Nucleus accumbens (tissue), 56 donors: ENCODE data around the gene CACNA1B.

Experiments used
- DNase-seq, 56 donors: peaks; one replicate each; lab custom pipeline; 2025; lab: John Stamatoyannopoulos, UW

Gene CACNA1B

GRCh38 chr9:138023394-138024124, 146.0 kb downstream of the CACNA1B start:
- DNase-seq: peak in 5 of 56 donors; percentile 26 to 40 (median 28)

- no peak for DNase-seq
Measured at GRCh38 chr9:138024131-138024530, 146.5 kb downstream of the CACNA1B start.

- DNase-seq: no peak
Measured at GRCh38 chr9:138024831-138025291, 147.3 kb downstream of the CACNA1B start.

DNA sequence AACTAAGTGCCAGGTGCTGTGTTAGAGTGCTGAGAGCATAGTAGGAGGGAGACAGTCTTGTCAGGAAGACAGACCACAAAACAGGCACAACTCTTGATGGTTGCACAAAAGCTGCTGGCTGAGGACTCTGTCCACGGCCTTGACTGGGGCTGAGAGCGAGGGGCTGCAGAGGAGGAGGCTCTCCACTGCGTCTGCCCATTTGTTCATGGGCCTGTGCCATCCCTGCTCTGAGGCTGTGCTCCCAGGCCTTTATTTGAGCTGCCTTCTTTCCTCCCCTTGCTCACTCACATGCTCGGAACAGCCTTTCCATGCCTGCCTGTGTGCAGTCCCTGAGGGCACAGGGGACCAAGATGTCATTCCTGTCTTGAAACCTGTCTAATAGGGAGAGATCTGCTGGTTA, 147.8 kb downstream of the CACNA1B start:
- no peak for DNase-seq

GRCh38 chr9:138025908-138026307, 148.3 kb downstream of the CACNA1B start:
- no peak for DNase-seq

DNA sequence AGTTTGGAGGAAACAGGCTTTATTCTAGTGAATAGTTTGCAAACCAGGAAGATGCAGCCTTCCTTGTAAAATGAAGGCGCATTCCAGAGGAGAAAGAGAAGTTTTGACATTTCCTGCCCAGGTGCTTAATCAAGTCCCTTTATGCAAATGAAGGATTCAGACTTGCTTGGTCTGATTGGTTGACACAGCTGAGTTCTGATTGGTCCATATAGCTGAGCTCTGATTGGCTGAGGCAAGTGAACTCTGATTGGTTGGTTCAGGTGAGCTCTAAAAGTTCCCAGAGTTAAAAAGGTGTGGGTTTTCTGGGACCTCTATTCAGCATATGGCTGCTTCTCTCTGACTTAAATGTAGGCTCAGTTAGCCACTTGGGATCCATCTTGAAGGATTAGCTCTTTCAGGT, 151.0 kb downstream of the CACNA1B start:
- DNase-seq: no peak

DNA sequence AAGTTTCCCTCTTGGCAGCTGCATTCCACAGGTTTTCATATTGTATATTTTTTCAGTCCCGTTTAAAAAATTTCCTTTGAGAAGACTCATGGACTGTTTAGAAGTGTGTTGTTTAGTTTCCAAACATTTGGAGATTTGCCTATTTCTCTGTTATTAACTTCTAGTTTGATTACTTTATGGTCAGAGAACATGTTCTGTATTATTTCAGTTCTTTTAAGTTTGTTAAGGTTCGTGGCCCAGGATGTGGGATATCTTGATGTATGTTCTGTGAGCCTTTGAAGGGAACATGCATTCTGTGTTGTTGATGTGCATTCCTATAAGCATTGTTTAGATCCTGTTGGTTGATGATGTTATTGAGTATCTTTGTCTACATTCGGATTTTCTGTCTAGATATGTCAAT, 153.6 kb downstream of the CACNA1B start:
- no peak for DNase-seq

DNA sequence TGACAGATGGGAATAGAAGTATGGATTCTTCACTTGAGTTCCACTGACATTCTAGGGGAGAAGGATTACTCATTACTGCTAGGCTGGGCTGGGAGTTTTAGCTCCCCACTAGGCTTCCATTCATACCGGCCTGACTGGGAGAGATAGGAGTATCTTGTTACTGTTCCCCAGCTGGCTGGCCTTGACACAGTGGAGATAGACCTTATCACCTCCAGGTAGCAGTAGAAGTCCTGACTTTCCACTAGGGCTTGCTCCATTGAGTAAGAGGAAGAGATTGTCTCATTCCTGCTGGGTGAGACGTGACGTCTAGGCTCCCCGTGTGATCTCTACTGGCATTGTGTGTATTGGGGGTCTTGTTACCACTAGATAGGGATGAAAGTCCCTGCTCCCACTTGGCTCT, 156.4 kb downstream of the CACNA1B start:
- DNase-seq: no peak

DNA sequence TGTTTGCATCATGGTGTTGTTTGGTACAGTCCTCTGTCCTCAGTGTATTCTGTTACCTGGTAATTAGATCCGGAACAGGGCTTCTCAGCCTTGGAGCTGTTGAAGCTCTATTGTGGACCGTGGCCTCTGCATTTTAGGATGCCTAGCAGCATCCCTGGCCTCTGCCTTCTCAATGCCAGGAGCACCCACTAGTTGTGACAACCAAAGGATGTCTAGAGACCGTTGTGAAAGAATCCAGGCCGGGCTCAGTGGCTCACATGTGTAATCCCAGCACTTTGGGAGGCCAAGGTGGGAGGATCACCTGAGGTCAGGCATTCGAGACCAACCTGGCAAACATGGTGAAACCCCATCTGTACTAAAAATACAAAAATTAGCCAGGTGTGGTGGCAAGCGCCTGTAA, 159.6 kb downstream of the CACNA1B start:
- DNase-seq: no peak

DNA sequence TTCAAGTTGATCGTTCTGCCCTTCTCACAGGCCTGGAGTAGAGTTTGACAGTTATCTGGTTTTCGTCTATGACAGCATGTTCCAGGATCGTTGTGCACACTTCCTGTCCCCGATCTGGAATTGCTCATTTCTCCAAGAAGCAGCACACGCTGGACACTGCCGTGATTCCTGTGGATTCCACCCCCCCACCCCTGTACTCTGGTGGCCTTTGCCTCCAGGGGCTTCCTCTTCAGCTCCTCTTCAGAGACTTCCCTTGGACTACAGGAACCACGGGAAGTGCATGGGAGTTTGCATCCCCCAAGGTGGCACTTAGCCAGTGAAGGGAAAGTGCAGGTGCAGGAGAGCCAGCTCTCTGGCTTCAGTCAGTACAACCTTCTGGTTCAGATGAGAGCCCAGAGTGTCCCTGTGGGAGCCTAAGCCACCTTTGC, 160.7 kb downstream of the CACNA1B start:
- no peak for DNase-seq

- no peak for DNase-seq
Measured at GRCh38 chr9:138040446-138041430, 163.2 kb downstream of the CACNA1B start.

DNA sequence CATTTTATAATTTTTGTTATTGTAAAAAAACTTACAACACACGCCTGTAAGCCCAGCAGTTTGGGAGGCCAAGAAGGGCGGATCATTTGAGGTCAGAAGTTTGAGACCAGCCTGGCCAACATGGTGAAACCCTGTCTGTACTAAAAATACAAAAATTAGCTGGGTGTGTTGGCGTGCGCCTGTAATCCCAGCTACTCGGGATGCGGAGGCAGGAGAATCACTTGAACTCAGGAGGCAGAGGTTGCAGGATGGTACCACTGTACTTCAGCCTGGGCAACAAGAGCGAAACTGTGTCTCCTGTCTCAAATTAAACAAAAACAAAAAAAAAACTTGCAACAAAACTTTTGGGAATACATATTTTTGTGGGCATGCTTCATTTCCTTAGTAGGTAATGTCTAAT, 164.6 kb downstream of the CACNA1B start:
- DNase-seq: no peak

- no peak for DNase-seq
Measured at GRCh38 chr9:138042640-138043039, 165.1 kb downstream of the CACNA1B start.

DNA sequence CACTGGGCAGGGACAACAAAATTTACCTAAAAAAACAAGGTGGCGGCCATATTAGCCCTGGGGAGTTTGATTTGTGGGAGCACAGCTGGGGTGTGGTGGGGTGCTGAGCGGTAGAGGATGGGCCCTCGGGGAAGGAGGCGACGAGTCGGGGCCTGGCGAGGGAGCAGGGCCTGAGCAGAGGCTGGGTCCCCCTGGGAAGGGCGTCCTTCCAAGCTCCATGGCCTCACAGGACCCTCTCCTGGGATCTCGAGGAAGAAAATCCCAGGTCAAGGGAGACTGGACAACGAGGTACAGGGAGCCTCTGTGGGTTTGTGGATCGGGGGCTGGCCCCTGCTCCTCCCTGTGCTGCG, 165.5 kb downstream of the CACNA1B start:
- no peak for DNase-seq

DNA sequence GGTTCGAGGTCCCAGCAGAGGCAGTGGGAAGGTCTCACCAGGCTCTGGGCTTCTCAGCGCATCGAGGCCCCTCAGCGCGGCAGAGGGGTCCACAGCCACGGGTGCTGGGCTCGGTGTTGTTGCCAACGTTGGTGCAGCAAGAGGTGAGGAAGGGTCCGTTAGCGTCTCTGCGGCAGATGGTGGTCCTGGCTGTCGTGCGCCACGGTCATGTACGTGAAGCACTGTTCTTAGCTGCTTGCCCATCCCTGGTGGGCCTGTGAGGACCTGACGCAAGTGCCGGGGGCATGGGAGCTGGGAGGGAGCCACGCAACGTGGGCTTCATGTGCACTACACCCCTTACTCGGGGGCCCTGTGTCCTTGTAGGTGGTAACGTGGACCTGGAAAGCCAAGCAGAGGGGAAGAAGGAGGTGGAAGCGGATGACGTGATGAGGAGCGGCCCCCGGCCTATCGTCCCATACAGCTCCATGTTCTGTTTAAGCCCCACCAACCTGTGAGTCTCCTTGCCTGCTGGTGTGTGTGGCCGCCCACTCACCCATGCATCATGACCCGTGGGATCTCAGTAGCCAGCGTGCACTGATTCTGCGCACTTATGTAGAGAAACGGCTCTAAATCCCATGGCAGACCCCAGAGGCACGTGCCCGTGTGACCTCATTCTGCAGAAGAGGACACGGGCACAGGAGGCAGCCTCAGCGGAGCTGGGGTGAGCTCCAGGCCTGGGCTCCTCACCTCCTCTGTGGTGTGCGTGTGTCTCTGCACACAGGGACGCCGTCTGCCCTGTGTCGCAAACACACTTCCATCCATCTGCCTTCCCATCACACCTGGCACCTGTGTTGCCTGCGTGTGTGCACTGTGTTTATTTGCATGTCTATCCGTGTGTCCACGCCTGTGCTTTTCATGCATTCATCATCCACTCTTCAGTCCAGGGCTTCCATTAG, 166.1 kb downstream of the CACNA1B start:
- no peak for DNase-seq

DNA sequence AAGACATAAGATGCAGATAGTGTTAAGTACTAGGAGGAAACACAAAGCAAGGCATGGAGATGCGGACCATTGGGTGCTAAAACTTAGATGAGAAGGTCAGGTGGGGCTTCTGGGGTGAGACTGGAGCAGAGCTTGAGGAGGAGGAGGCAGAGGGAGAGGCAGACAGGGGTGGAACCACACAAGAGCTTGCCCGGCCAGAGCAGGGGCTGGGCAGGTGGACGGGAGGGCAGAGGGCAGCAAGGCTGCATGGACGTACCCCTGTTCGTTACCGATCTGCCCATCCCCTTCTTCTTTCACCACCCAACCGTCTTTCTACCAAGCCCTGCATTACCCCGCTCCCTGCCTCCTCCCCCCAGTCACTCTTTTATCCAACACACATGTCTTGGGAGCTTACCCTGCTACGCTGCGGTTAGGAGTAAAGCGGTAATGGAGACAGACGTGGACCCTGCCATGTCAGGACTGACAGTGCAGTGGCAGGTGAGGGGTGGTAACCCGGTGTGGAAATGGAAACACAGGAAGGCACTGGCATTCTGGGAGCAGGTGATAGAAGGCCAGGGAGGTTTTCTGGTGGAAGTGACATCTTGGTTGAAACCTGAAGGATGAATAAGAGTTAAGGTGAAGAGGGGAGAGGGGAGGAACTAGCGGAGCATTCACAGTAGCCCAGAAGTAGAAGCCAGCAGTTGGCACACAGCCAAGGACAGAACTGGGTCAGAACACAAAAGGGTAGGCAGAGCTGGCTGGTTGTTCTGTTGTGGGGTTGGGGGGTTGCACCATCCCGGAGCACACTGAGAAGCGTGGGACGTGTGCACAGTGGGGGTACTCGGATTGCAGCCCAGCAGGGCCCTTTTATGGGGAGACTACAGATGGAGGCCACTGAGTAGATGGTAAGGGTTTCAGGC, 167.2 kb downstream of the CACNA1B start:
- peak in 35 of 56 donors; percentile 8 to 87 (median 50) for DNase-seq

GRCh38 chr9:138045541-138046490, 168.2 kb downstream of the CACNA1B start:
- no peak for DNase-seq

GRCh38 chr9:138046641-138047301, 169.2 kb downstream of the CACNA1B start:
- no peak for DNase-seq
